ENCODE measurements around the gene ADAM17. TPM values are rescaled to one million over a fixed set of nuclear protein-coding genes. Genes with fewer than 3 reads are reported as not detected.

Gene ADAM17
- polyA plus RNA-seq, 1 donor from 2014 or later, result 32.6 TPM

GRCh38 chr2:9524291-9524690 is 31.3 kb downstream of the ADAM17 start:
- Histone ChIP-seq H3K4me2 (ENCODE audit: low read length) (no peak overlapping the region), H3K9ac (ENCODE audit: low read length) (no peak overlapping the region), H3F3A (ENCODE audit: insufficient read depth, low read length, poor library complexity, severe bottlenecking) (no peaks in the 10 kb centered on the region), H4K20me1 (ENCODE audit: insufficient read depth) (no peaks in the 10 kb centered on the region), H3K27me3 (ENCODE audit: insufficient read depth, low read depth, low read length) (no peaks in the 10 kb centered on the region), H3K27ac (ENCODE audit: low read length) (no peak overlapping the region), H2AFZ (ENCODE audit: low read depth, low read length) (no peak overlapping the region), H3K9me2 (ENCODE audit: insufficient read depth, low read length) (no peaks in the 10 kb centered on the region), H3K4me3 (ENCODE audit: low read length) (no peak overlapping the region), H3K9me3 (ENCODE audit: low read length) (no peaks in the 10 kb centered on the region), H3K36me3 (ENCODE audit: insufficient read depth, low read length) (peaks cover 8% of the 10 kb centered on the region), H3K79me2 (replicated peaks; ENCODE audit: insufficient read depth, low read length) (no peaks in the 10 kb centered on the region)
- no peak for TF ChIP-seq SMC3 (conservative IDR thresholded peaks at IDR 0.05; ENCODE audit: poor library complexity)
- no peak for TF ChIP-seq RAD21 (conservative IDR thresholded peaks at IDR 0.05)

- Histone ChIP-seq H4K20me1 (ENCODE audit: insufficient read depth) (no peaks in the 10 kb centered on the region), H3K9ac (ENCODE audit: low read length) (no peak overlapping the region), H3K79me2 (replicated peaks; ENCODE audit: insufficient read depth, low read length) (no peaks in the 10 kb centered on the region), H3K9me3 (ENCODE audit: low read length) (no peaks in the 10 kb centered on the region), H3F3A (ENCODE audit: insufficient read depth, low read length, poor library complexity, severe bottlenecking) (no peaks in the 10 kb centered on the region), H3K9me2 (ENCODE audit: insufficient read depth, low read length) (no peaks in the 10 kb centered on the region), H3K4me3 (ENCODE audit: low read length) (no peak overlapping the region), H3K4me2 (ENCODE audit: low read length) (no peak overlapping the region), H3K27ac (ENCODE audit: low read length) (no peak overlapping the region), H2AFZ (ENCODE audit: low read depth, low read length) (no peak overlapping the region), H3K36me3 (ENCODE audit: insufficient read depth, low read length) (peaks cover 8% of the 10 kb centered on the region), H3K27me3 (ENCODE audit: insufficient read depth, low read depth, low read length) (no peaks in the 10 kb centered on the region)
- no peak for TF ChIP-seq EP300 (conservative IDR thresholded peaks at IDR 0.05; ENCODE audit: poor library complexity, severe bottlenecking)
- TF ChIP-seq MXI1 (conservative IDR thresholded peaks at IDR 0.05; ENCODE audit: poor library complexity, severe bottlenecking), result no peak
- no peak for TF ChIP-seq TAF1 (IDR thresholded peaks at IDR 0.05; ENCODE audit: low read depth)
- no peak for TF ChIP-seq SMC3 (conservative IDR thresholded peaks at IDR 0.05; ENCODE audit: poor library complexity)
- TF ChIP-seq REST (IDR thresholded peaks at IDR 0.05; ENCODE audit: borderline replicate concordance), result no peak
- no peak for TF ChIP-seq EZH2 (IDR thresholded peaks at IDR 0.05; ENCODE audit: borderline replicate concordance, insufficient read depth, low read length, poor library complexity, severe bottlenecking)
- no peak for TF ChIP-seq CTCF (IDR thresholded peaks at IDR 0.05; ENCODE audit: poor library complexity, severe bottlenecking)
Measured at GRCh38 chr2:9519250-9519649, 36.4 kb downstream of the ADAM17 start.

GRCh38 chr2:9518780-9519179 is 36.9 kb downstream of the ADAM17 start:
- Histone ChIP-seq H3K79me2 (replicated peaks; ENCODE audit: insufficient read depth, low read length) (no peaks in the 10 kb centered on the region), H2AFZ (ENCODE audit: low read depth, low read length) (no peak overlapping the region), H4K20me1 (ENCODE audit: insufficient read depth) (no peaks in the 10 kb centered on the region), H3K27ac (ENCODE audit: low read length) (no peak overlapping the region), H3K9me2 (ENCODE audit: insufficient read depth, low read length) (no peaks in the 10 kb centered on the region), H3K4me2 (ENCODE audit: low read length) (no peak overlapping the region), H3K9ac (ENCODE audit: low read length) (no peak overlapping the region), H3K4me3 (ENCODE audit: low read length) (no peak overlapping the region), H3K27me3 (ENCODE audit: insufficient read depth, low read depth, low read length) (no peaks in the 10 kb centered on the region), H3K9me3 (ENCODE audit: low read length) (no peaks in the 10 kb centered on the region), H3F3A (ENCODE audit: insufficient read depth, low read length, poor library complexity, severe bottlenecking) (no peaks in the 10 kb centered on the region), H3K36me3 (ENCODE audit: insufficient read depth, low read length) (peaks cover 8% of the 10 kb centered on the region)
- TF ChIP-seq EZH2 (IDR thresholded peaks at IDR 0.05; ENCODE audit: borderline replicate concordance, insufficient read depth, low read length, poor library complexity, severe bottlenecking) (no peak), EP300 (conservative IDR thresholded peaks at IDR 0.05; ENCODE audit: poor library complexity, severe bottlenecking) (no peak), CTCF (IDR thresholded peaks at IDR 0.05; ENCODE audit: poor library complexity, severe bottlenecking) (no peak), REST (IDR thresholded peaks at IDR 0.05; ENCODE audit: borderline replicate concordance) (no peak), SMC3 (conservative IDR thresholded peaks at IDR 0.05; ENCODE audit: poor library complexity) (no peak)
